Activated CD4-positive, alpha-beta T cell treated with anti-CD3 and anti-CD28 coated beads, Interleukin-2, amount 50 U/mL, for 48 hours (primary cell): Measurements from ENCODE around the gene HS3ST3A1.

Experiments used
- DNase-seq, 2 experiments: peaks; one replicate each; pipeline ENCODE4 v3.0.0-alpha.2; 2020

The HS3ST3A1 gene

GRCh38 chr17:13491491-13491890, 110.2 kb downstream of the HS3ST3A1 start:
- DNase-seq, result no peak

GRCh38 chr17:13490906-13491482, 110.7 kb downstream of the HS3ST3A1 start:
- DNase-seq, result no peak

GRCh38 chr17:13490427-13490826, 111.3 kb downstream of the HS3ST3A1 start:
- DNase-seq, result no peak

GRCh38 chr17:13485327-13485726, 116.4 kb downstream of the HS3ST3A1 start:
- DNase-seq, result no peak

- DNase-seq, result no peak
These were observed 117.7 kb downstream of the HS3ST3A1 start for GRCh38 chr17:13484020-13484419.

- DNase-seq, result no peak
These were observed 120.9 kb downstream of the HS3ST3A1 start for GRCh38 chr17:13480877-13481276.

GRCh38 chr17:13478326-13478830, 123.4 kb downstream of the HS3ST3A1 start:
- DNase-seq, result no peak

GRCh38 chr17:13477180-13477611, 124.5 kb downstream of the HS3ST3A1 start:
- DNase-seq, result no peak

- DNase-seq, result no peak
These were observed 125.0 kb downstream of the HS3ST3A1 start for GRCh38 chr17:13476720-13477119.

- DNase-seq, result no peak
These were observed 126.0 kb downstream of the HS3ST3A1 start for GRCh38 chr17:13475574-13476223.

GRCh38 chr17:13474073-13474800, 127.5 kb downstream of the HS3ST3A1 start:
- no peak for DNase-seq

GRCh38 chr17:13465678-13466077, 136.1 kb downstream of the HS3ST3A1 start:
- DNase-seq, result no peak

GRCh38 chr17:13462673-13463124, 139.0 kb downstream of the HS3ST3A1 start:
- DNase-seq, result no peak

- DNase-seq, result no peak
These were observed 139.6 kb downstream of the HS3ST3A1 start for GRCh38 chr17:13462146-13462545.

- no peak for DNase-seq
These were observed 141.3 kb downstream of the HS3ST3A1 start for GRCh38 chr17:13460261-13461000.

- DNase-seq, result no peak
These were observed 143.9 kb downstream of the HS3ST3A1 start for GRCh38 chr17:13457783-13458182.
